Stimulated activated naive CD8-positive, alpha-beta T cell treated with anti-CD3 and anti-CD28 coated beads, Interleukin-15, amount 100 ng/mL, for 72 hours (primary cell): ENCODE results near the gene SPATA6.
"Not testable (repeated sequence)": the region's sequence is repeated elsewhere in the genome, so short reads cannot be mapped to it uniquely, and the experiment has no call there.

ENCODE experiments used
- ATAC-seq: fragments of 150-1000 bp; cut with Tn5 transposase; 2 replicates; pipeline ENCODE4 v1.10.0; 2021; ENCODE audit warnings: mild to moderate bottlenecking, moderate library complexity
- DNase-seq, 2 donors: peaks; one replicate each; pipeline ENCODE4 v3.0.0; 2021 to 2022
- H3K27ac Mint-ChIP-seq, 2 donors: one replicate each; pipeline ENCODE4 v1.8.0; 2022; ENCODE audit warnings: mild to moderate bottlenecking in 2 of 2, mixed read lengths in 2 of 2, moderate library complexity in 2 of 2
- H3K27me3 Mint-ChIP-seq: one replicate; pipeline ENCODE4 v1.8.0; 2022; ENCODE audit warnings: mixed read lengths
- H3K4me1 Mint-ChIP-seq: one replicate; pipeline ENCODE4 v1.8.0; 2022; ENCODE audit warnings: mild to moderate bottlenecking, mixed read lengths
- H3K4me3 Mint-ChIP-seq, 2 donors: one replicate each; pipeline ENCODE4 v1.8.0; 2022; ENCODE audit warnings: mild to moderate bottlenecking in 2 of 2, mixed read lengths in 2 of 2, moderate library complexity in 1 of 2
- H3K9me3 Mint-ChIP-seq, 2 donors: one replicate each; pipeline ENCODE4 v1.8.0; 2022; ENCODE audit warnings: mixed read lengths in 2 of 2

SPATA6 gene

GRCh38 chr1:48332115-48332514 lies 139.9 kb downstream of the SPATA6 start:
- Mint-ChIP-seq H3K27me3 (no peaks in the 10 kb centered on the region), H3K4me3 (no peak overlapping the region), H3K27ac (no peak overlapping the region), H3K4me1 (no peaks in the 10 kb centered on the region), H3K9me3 (peaks cover 28 to 52% of the 10 kb centered on the region in 2 donors)
- ATAC-seq (no peak), DNase-seq (no peak)

GRCh38 chr1:48329905-48330304 lies 142.1 kb downstream of the SPATA6 start:
- H3K4me3 Mint-ChIP-seq, result no peak overlapping the region
- DNase-seq (no peak), ATAC-seq (no peak)
- no peak overlapping the region for H3K27ac Mint-ChIP-seq
- no peaks in the 10 kb centered on the region for H3K27me3 Mint-ChIP-seq
- H3K9me3 Mint-ChIP-seq, result peaks cover 32 to 52% of the 10 kb centered on the region in 2 donors
- no peaks in the 10 kb centered on the region for H3K4me1 Mint-ChIP-seq

GRCh38 chr1:48329486-48329885 lies 142.5 kb downstream of the SPATA6 start:
- Mint-ChIP-seq H3K4me3 (no peak overlapping the region), H3K9me3 (peaks cover 32 to 52% of the 10 kb centered on the region in 2 donors), H3K27me3 (no peaks in the 10 kb centered on the region), H3K27ac (no peak overlapping the region), H3K4me1 (no peaks in the 10 kb centered on the region)
- no peak for ATAC-seq
- no peak for DNase-seq

GRCh38 chr1:48311829-48312228 lies 160.2 kb downstream of the SPATA6 start:
- ATAC-seq, H3K27me3 Mint-ChIP-seq, H3K4me1 Mint-ChIP-seq, H3K4me3 Mint-ChIP-seq, DNase-seq, H3K27ac Mint-ChIP-seq: not testable (repeated sequence)
- H3K9me3 Mint-ChIP-seq, result peaks cover 15 to 39% of the 10 kb centered on the region in 2 donors

- no peak overlapping the region for H3K27ac Mint-ChIP-seq
- peaks cover 13 to 32% of the 10 kb centered on the region in 2 donors for H3K9me3 Mint-ChIP-seq
- H3K4me3 Mint-ChIP-seq, result no peak overlapping the region
- DNase-seq (no peak), ATAC-seq (no peak)
- no peaks in the 10 kb centered on the region for H3K4me1 Mint-ChIP-seq
- H3K27me3 Mint-ChIP-seq, result no peaks in the 10 kb centered on the region
These were observed 162.4 kb downstream of the SPATA6 start for GRCh38 chr1:48309564-48310082.

GRCh38 chr1:48302652-48303051 lies 169.4 kb downstream of the SPATA6 start:
- Mint-ChIP-seq H3K4me3 (no peak overlapping the region), H3K27ac (no peak overlapping the region), H3K4me1 (no peaks in the 10 kb centered on the region), H3K27me3 (no peaks in the 10 kb centered on the region), H3K9me3 (no peaks in the 10 kb centered on the region)
- no peak for DNase-seq
- no peak for ATAC-seq

- DNase-seq (no peak), ATAC-seq (no peak)
- Mint-ChIP-seq H3K9me3 (peaks cover 0 to 2% of the 10 kb centered on the region in 2 donors), H3K4me1 (no peaks in the 10 kb centered on the region), H3K4me3 (no peak overlapping the region), H3K27ac (no peak overlapping the region), H3K27me3 (peaks cover 10% of the 10 kb centered on the region)
These were observed 177.3 kb downstream of the SPATA6 start for GRCh38 chr1:48294656-48295055.

GRCh38 chr1:48294094-48294493 lies 177.9 kb downstream of the SPATA6 start:
- H3K9me3 Mint-ChIP-seq, DNase-seq, ATAC-seq, H3K4me3 Mint-ChIP-seq, H3K4me1 Mint-ChIP-seq, H3K27me3 Mint-ChIP-seq: not testable (repeated sequence)
- peak overlapping the region in 1 of 2 donors; percentile 63 for H3K27ac Mint-ChIP-seq

GRCh38 chr1:48292706-48293105 lies 179.3 kb downstream of the SPATA6 start:
- DNase-seq (no peak), ATAC-seq (no peak)
- H3K9me3 Mint-ChIP-seq, result peaks cover 0 to 5% of the 10 kb centered on the region in 2 donors
- H3K27ac Mint-ChIP-seq, result no peak overlapping the region
- H3K27me3 Mint-ChIP-seq, result peaks cover 10% of the 10 kb centered on the region
- no peak overlapping the region for H3K4me3 Mint-ChIP-seq
- H3K4me1 Mint-ChIP-seq, result no peaks in the 10 kb centered on the region

GRCh38 chr1:48291421-48291820 lies 180.6 kb downstream of the SPATA6 start:
- Mint-ChIP-seq H3K9me3 (peaks cover 0 to 5% of the 10 kb centered on the region in 2 donors), H3K27me3 (peaks cover 10% of the 10 kb centered on the region), H3K4me3 (no peak overlapping the region), H3K4me1 (no peaks in the 10 kb centered on the region), H3K27ac (no peak overlapping the region)
- ATAC-seq (no peak), DNase-seq (no peak)

GRCh38 chr1:48285525-48285924 lies 186.5 kb downstream of the SPATA6 start:
- Mint-ChIP-seq H3K4me3 (no peak overlapping the region), H3K9me3 (peaks cover 0 to 11% of the 10 kb centered on the region in 2 donors), H3K27ac (no peak overlapping the region), H3K27me3 (peaks cover 20% of the 10 kb centered on the region), H3K4me1 (no peaks in the 10 kb centered on the region)
- DNase-seq (no peak), ATAC-seq (no peak)

GRCh38 chr1:48284696-48285420 lies 187.1 kb downstream of the SPATA6 start:
- not testable (repeated sequence) for DNase-seq, H3K4me1 Mint-ChIP-seq, H3K27ac Mint-ChIP-seq, ATAC-seq, H3K4me3 Mint-ChIP-seq
- peaks cover 20% of the 10 kb centered on the region for H3K27me3 Mint-ChIP-seq
- H3K9me3 Mint-ChIP-seq, result peaks cover 0 to 11% of the 10 kb centered on the region in 2 donors

- H3K27me3 Mint-ChIP-seq, result peaks cover 20% of the 10 kb centered on the region
- not testable (repeated sequence) for ATAC-seq, H3K4me1 Mint-ChIP-seq, H3K27ac Mint-ChIP-seq, DNase-seq, H3K4me3 Mint-ChIP-seq
- H3K9me3 Mint-ChIP-seq, result peaks cover 12 to 16% of the 10 kb centered on the region in 2 donors
These were observed 189.7 kb downstream of the SPATA6 start for GRCh38 chr1:48282329-48282728.

GRCh38 chr1:48277437-48277836 lies 194.6 kb downstream of the SPATA6 start:
- DNase-seq, H3K4me1 Mint-ChIP-seq, H3K27ac Mint-ChIP-seq, ATAC-seq, H3K27me3 Mint-ChIP-seq, H3K4me3 Mint-ChIP-seq: not testable (repeated sequence)
- H3K9me3 Mint-ChIP-seq, result peaks cover 14 to 24% of the 10 kb centered on the region in 2 donors

- Mint-ChIP-seq H3K27me3 (no peaks in the 10 kb centered on the region), H3K27ac (no peak overlapping the region), H3K4me1 (no peaks in the 10 kb centered on the region), H3K9me3 (no peaks in the 10 kb centered on the region), H3K4me3 (no peak overlapping the region)
- ATAC-seq, result no peak
- no peak for DNase-seq
These were observed 205.4 kb downstream of the SPATA6 start for GRCh38 chr1:48266576-48266975.

- no peaks in the 10 kb centered on the region for H3K4me1 Mint-ChIP-seq
- no peak for DNase-seq
These were observed 209.0 kb downstream of the SPATA6 start for GRCh38 chr1:48263041-48263440.

More at GRCh38 chr1:48263041-48263440, 209.0 kb downstream of the SPATA6 start:
- H3K27me3 Mint-ChIP-seq, result no peaks in the 10 kb centered on the region
- H3K27ac Mint-ChIP-seq, result no peak overlapping the region
- no peaks in the 10 kb centered on the region for H3K9me3 Mint-ChIP-seq
- ATAC-seq, result no peak
- no peak overlapping the region for H3K4me3 Mint-ChIP-seq
